GM18508 (cell line): ENCODE results near the gene SPDYE6.
"Not testable (repeated sequence)": the region's sequence is repeated elsewhere in the genome, so short reads cannot be mapped to it uniquely, and the experiment has no call there.

ENCODE experiments used
- ATAC-seq: cut with Tn5 transposase; IDR thresholded peaks from one replicate; pipeline ENCODE4 v1.9.1; 2021; ENCODE audit warnings: moderate number of reproducible peaks; ENCODE audit not compliant: insufficient read depth, unreplicated experiment

Gene SPDYE6

GRCh38 chr7:102320181-102320580 lies 36.1 kb downstream of the SPDYE6 start:
- no peak for ATAC-seq

DNA sequence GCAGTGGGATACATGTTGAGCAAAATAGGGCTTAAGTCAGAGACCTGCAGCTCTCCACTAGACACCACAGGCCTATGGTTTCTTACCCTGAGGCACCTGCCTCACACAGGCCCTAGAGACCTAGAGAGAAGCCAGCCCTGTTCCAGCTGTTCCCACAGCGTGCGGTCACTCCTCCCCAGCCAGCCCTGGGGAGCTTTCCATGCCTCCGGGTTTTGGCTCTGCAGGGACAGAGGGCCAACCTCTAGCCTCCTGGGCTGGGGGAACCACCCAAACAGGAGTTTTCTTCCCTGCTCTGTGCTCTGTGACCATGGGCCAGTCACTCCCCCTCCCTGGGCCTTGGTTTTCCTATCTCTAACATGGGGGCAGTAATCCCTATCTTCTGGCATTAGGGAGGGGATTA lies 36.6 kb downstream of the SPDYE6 start:
- ATAC-seq, result no peak

- no peak for ATAC-seq
Observed at GRCh38 chr7:102318482-102318971, 37.7 kb downstream of the SPDYE6 start.

DNA sequence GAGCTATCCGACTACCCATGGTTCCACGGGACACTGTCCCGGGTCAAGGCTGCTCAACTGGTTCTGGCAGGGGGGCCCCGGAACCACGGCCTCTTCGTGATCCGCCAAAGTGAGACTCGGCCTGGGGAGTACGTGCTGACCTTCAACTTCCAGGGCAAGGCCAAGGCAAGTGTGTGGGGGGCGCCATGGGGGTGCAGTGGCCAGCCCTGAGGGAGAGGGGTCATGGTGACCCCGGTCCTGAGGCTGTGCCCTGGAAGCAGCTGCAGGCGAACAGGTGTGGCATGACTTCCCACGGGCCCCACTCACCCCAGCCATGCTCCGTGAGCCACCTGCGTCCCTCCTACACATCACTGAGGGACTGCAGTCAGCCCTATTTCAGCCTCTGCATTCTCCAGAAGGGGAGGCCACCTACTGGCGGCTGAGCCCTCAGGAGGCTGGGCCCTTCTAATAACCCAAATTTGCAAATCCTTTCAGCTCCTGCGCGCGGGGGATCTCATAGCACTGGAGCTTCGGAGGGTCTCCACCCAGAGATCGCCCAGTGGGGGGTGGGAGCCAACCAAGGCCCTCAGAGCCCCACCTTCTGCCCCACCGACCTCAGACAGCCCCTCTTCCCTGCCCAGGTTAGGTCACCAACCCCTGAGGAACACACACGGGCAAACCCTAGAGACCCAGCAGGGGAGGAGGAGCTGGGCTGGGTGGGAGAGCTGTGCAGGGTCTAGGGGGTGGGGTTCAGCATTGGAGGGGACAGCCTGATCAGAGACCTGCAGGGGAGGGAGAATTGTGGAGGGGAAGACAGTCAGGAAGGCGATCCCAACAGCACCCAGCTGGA lies 38.8 kb downstream of the SPDYE6 start:
- no peak for ATAC-seq

DNA sequence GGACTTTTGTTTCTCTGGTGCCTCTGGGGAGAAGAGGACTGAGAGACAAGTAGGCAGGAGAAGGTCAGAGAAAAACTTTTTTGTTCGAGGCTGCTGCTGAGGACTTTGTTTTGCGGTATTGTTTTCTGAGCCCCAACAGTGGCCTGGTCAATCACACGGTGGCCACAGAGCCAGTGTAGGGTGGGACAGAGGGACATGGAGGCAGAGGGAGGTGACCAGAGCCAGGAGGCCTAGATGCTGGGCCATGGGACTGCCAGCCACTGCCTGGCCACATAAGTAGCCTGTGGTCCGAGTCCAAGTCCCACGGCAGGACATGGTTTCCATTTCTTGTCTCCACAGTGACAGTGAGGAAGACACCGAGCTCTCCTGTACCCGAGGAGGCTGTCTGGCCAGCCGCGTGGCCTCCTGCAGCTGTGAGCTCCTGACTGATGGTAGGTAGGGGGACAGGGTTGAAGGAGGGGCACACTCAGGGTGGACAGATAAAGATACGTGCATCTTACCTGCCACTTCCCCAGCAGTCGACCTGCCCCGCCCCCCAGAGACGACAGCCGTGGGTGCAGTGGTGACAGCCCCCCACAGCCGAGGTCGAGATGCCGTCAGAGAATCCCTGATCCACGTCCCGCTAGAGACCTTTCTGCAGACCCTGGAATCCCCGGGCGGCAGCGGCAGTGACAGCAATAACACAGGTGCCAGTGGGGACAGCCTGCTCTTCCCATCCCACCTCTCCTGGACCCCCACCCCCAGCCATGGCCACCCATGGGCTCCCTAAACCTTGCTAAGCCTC lies 42.1 kb downstream of the SPDYE6 start:
- no peak for ATAC-seq

GRCh38 chr7:102312317-102312716 lies 43.9 kb downstream of the SPDYE6 start:
- no peak for ATAC-seq

- no peak for ATAC-seq
Observed at GRCh38 chr7:102310414-102310815, 45.8 kb downstream of the SPDYE6 start.

DNA sequence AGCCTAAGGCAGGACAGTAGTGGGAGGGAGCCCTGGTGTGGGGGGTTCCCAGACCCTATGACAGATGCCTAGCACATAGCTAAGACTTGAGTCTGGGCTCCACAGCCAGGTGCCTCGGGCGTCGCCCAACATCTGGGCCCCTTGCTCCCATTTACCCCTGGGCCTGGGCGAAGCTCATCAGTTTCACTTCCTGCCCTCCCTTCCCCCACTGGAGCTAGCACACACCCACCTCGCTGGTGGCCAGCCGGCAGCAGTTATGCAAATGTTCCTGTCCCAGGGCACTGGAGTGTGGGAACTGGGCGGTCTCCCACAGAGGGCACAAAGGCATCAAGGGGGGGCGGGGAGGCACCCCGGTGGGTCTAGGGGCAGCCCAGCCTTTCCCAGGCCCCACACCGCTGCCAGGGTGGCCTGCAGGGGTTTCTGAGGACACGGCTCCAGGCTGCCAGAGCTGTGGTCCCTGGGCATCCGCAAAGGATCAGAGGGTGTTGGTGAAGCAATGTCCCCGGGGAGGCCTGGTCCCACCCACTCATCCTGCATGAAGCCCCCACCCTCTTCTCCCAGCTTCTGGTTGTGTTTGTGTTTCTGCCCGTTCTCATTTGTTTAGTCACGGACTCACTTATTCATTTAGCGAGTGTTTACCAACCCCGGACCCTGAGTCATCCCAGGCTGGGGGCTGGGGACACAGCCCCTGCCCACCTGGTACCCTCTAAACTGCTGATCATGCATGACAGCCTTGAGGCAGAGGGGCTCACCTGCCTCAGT lies 49.1 kb downstream of the SPDYE6 start:
- peak; percentile 63 for ATAC-seq

- peak; percentile 33 for ATAC-seq
Observed at GRCh38 chr7:102305414-102306268, 50.6 kb downstream of the SPDYE6 start.

DNA sequence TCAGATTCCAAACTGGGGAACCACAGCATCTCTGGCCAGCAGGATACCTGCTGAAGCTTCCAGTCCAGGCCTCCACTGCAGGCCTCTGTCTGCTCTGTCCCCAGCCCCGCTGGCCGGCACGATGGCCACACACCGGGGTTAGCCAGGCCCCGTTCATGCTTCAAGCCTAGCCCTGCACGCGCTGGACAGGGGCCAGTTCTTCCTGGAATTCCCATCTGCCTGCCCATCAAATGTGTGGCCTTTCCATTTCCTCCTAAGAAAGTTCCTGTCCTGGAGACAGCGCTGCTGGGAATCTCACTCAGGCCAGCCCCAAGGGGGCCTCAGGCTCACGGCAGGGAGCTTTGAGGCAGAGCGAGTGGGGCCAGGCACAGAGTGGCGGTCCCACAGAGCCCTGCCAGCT lies 51.6 kb downstream of the SPDYE6 start:
- no peak for ATAC-seq

- no peak for ATAC-seq
Observed at GRCh38 chr7:102303669-102304422, 52.4 kb downstream of the SPDYE6 start.

- no peak for ATAC-seq
Observed at GRCh38 chr7:102302025-102302424, 54.2 kb downstream of the SPDYE6 start.

DNA sequence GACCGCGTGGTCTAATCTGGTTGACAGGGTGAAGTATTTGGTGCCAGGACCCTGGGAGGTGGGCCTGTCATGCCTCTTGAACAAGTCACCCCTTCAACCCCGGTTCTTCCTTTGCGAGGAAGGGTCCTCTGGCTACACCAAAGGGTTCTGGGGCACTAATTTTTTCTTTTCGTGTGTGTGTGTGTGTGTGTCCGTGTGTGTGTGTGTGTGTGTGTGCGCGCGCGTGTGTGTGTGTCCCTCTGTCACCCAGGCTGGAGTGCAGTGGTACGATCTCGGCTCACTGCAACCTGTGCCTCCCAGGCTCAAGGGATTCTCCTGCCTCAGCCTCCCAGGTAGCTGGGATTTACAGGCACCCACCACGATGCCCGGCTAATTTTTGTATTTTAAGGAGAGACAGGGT lies 54.9 kb downstream of the SPDYE6 start:
- not testable (repeated sequence) for ATAC-seq

- no peak for ATAC-seq
Observed at GRCh38 chr7:102300643-102301221, 55.5 kb downstream of the SPDYE6 start.

- no peak for ATAC-seq
Observed at GRCh38 chr7:102297487-102298218, 58.6 kb downstream of the SPDYE6 start.

- no peak for ATAC-seq
Observed at GRCh38 chr7:102296514-102296913, 59.7 kb downstream of the SPDYE6 start.

DNA sequence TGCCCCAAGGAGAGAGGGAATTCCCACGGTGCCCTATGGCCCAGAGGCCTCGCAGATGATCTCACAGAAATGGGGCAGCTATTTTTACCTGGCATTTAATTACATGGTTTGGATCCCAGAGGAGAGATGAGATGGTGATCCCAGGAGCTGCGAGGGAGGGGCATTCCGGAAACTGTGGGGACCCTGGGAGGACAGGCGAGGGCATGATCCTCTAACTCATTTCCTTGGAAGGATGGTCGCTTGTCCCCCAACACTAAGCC lies 60.1 kb downstream of the SPDYE6 start:
- no peak for ATAC-seq
